HT-29 (cell line): ENCODE measurements around the gene FKBP15. TPM values are rescaled to one million over a fixed set of nuclear protein-coding genes. Genes with fewer than 3 reads are reported as not detected.

Experiments
- total RNA-seq: library from RNA; depleted of rRNA; stranded (reverse); fragments of >200 nt; shearing (Covaris generic); gene quantifications from 2 replicates; pipeline ENCODE4 v1.2.3, GENCODE V29; 2014; rRNA removed

The FKBP15 gene
- total RNA-seq, 1 experiment from 2014 or later, result 16.0 TPM

Other genes with a start within 250 kb of the FKBP15 start
- gene ZNF883, start 209.1 kb downstream of the FKBP15 start, total RNA-seq, result not detected in 2 replicates
- gene ZFP37, start 164.6 kb downstream of the FKBP15 start, total RNA-seq, result not detected in 2 replicates
- gene SLC31A2, start 70.3 kb downstream of the FKBP15 start, total RNA-seq, result 1.8 and 3.4 TPM in 2 replicates
- 13.4 TPM in 2 replicates for gene SLC31A1, start 267 bp upstream of the FKBP15 start, total RNA-seq
- 20.2 and 22.6 TPM in 2 replicates for gene CDC26, start 54.3 kb upstream of the FKBP15 start, total RNA-seq
- 21.3 and 21.8 TPM in 2 replicates for gene PRPF4, start 54.4 kb upstream of the FKBP15 start, total RNA-seq
- 6.1 and 7.1 TPM in 2 replicates for gene RNF183, start 82.1 kb upstream of the FKBP15 start, total RNA-seq
- gene WDR31, start 119.0 kb upstream of the FKBP15 start, total RNA-seq, result 0.37 and 0.74 TPM in 2 replicates
- 31.5 and 34.1 TPM in 2 replicates for gene BSPRY, start 128.3 kb upstream of the FKBP15 start, total RNA-seq
- gene HDHD3, start 155.7 kb upstream of the FKBP15 start, total RNA-seq, result 73.3 and 78.1 TPM in 2 replicates
- gene ALAD, start 180.0 kb upstream of the FKBP15 start, total RNA-seq, result 16.0 and 20.8 TPM in 2 replicates
- gene POLE3, start 189.4 kb upstream of the FKBP15 start, total RNA-seq, result 83.0 and 84.4 TPM in 2 replicates
- gene C9orf43, start 189.5 kb upstream of the FKBP15 start, total RNA-seq, result 0.92 and 1.1 TPM in 2 replicates
- gene RGS3, start 242.4 kb upstream of the FKBP15 start, total RNA-seq, result 71.2 and 76.8 TPM in 2 replicates